IPS DF 6.9 (cell line): ENCODE data around the gene ZFTA.

Experiments used
- DNase-seq: peaks from one replicate; pipeline ENCODE4 v3.0.0-alpha.2; 2013; ENCODE audit warnings: low read depth, low spot score
- H3K27ac ChIP-seq: one replicate; pipeline ENCODE4 v1.5.1; 2013; ENCODE audit warnings: low read length, control low read depth
- H3K27me3 ChIP-seq: 2 replicates; pipeline ENCODE4 v1.6.1; 2013; ENCODE audit warnings: mild to moderate bottlenecking, low read length; ENCODE audit not compliant: control insufficient read depth, insufficient read depth
- H3K36me3 ChIP-seq: 2 replicates; pipeline ENCODE4 v1.6.1; 2013; ENCODE audit warnings: low read length; ENCODE audit not compliant: control insufficient read depth, insufficient read depth
- H3K4me1 ChIP-seq: 2 replicates; pipeline ENCODE4 v1.6.1; 2013; ENCODE audit warnings: low read length; ENCODE audit not compliant: control insufficient read depth, insufficient read depth
- H3K4me3 ChIP-seq: 2 replicates; pipeline ENCODE4 v1.5.1; 2013; ENCODE audit warnings: mild to moderate bottlenecking, low read length
- H3K9me3 ChIP-seq: 2 replicates; pipeline ENCODE4 v1.6.1; 2013; ENCODE audit warnings: low read length, inconsistent platforms; ENCODE audit not compliant: control insufficient read depth, insufficient read depth
- WGBS: extraction: QIAGEN DNeasy Blood & Tissue Kit; methylation state at CpG from one replicate; pipeline ENCODE4 v1.1.7; 2013; ENCODE audit warnings: mixed read lengths, missing lambda C conversion rate; ENCODE audit not compliant: insufficient read length, insufficient coverage; 5-methylcytosine and 5-hydroxymethylcytosine counted together

Gene ZFTA

DNA sequence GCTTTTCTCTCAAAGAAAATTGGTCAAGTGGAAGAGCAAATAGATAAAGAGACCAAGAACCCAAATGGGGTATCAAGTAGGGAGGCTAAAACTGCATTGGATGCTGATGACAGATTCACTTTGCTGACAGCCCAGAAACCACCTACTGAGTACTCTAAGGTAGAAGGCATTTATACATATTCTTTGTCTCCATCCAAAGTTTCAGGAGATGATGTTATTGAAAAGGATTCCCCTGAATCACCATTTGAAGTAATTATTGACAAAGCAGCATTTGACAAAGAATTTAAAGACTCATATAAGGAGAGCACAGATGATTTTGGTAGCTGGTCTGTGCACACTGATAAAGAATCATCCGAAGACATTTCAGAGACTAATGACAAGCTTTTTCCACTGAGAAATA lies 49.6 kb downstream of the ZFTA start:
- no peaks in the 10 kb centered on the region for H3K4me1 ChIP-seq
- DNase-seq = no peak
- H3K27me3 ChIP-seq = no peaks in the 10 kb centered on the region
- H3K27ac ChIP-seq = no peak overlapping the region
- no peaks in the 10 kb centered on the region for H3K9me3 ChIP-seq
- H3K4me3 ChIP-seq = no peak overlapping the region
- H3K36me3 ChIP-seq = no peaks in the 10 kb centered on the region
- no CpG with 5 or more reads among the region's 1 CpG for WGBS
